Measurements from ENCODE around the gene GET3. TPM values are rescaled to one million over a fixed set of nuclear protein-coding genes. Genes with fewer than 3 reads are reported as not detected.

Gene GET3
- total and polyA plus RNA-seq, 4 donors = 22.8 to 44.1 (median 27.2) TPM

DNA sequence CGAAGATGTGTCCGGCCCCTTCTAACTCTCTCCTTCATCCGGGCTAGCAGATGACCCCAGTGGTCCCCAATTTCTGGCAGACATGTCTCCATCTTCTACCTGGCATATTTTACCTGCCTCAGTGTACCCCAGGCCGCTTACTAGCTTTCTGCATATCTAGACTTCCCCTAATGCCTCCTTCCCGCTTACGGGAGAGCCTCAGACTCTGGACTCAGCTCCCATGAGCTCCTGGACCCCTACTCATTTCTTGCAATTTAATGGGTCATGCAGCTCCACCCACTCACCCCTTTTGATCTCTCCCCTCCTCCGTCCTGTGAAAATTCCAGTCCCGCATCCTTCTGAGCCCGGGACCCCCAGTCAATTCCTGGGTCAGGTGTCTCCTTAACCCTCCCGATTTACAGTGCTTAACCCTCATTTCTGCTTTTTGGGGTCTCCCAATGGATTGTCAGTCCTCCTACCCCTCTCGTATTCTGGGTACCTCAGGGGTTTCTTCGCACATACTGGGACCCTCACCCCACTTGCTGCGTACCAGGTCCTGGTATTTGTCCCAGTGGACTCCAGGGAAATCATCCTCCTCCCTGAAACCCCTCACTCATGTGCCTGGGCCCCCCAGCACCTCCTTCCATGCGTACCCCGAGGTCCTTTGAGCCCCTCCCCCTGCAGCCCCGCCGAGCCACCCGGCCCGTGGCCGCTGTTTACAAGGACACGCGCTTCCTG is 53.5 kb downstream of the GET3 start:
- Histone ChIP-seq H3K27ac (ENCODE audit: low read depth in 1 of 2, low read length in 2 of 2) (peak overlapping the region; percentile 98 to 99), H3K36me3 (ENCODE audit: control insufficient read depth in 4 of 4, insufficient read depth in 3 of 4, low read depth in 1 of 4, low read length in 3 of 4) (no peaks in the 10 kb centered on the region), H3K4me3 (ENCODE audit: low read depth in 1 of 3, low read length in 3 of 3) (peak overlapping the region; percentile 58 to 82 (median 62)), H3K9me3 (ENCODE audit: control insufficient read depth in 4 of 4, low read length in 3 of 4) (no peaks in the 10 kb centered on the region), H3K4me1 (ENCODE audit: control insufficient read depth in 4 of 4, insufficient read depth in 4 of 4, low read length in 3 of 4) (peaks cover 4 to 29% (median 21%) of the 10 kb centered on the region in 4 donors), H3K27me3 (ENCODE audit: control insufficient read depth in 4 of 4, insufficient read depth in 4 of 4, low read length in 3 of 4) (no peaks in the 10 kb centered on the region), H3K9ac (ENCODE audit: low read depth in 1 of 2, low read length in 2 of 2) (peak overlapping the region; percentile 53 to 97)
- no peak for DNase-seq (ENCODE audit: low spot score)
- TF ChIP-seq ZBTB33 (IDR thresholded peaks at IDR 0.05) = no peak
- TF ChIP-seq RXRA (IDR thresholded peaks at IDR 0.05) = peak; percentile 39 to 47
- TF ChIP-seq NR2F2 (IDR thresholded peaks at IDR 0.05) = peak; percentile 27
- no peak for TF ChIP-seq RAD21 (IDR thresholded peaks at IDR 0.05)
- TF ChIP-seq MAX (IDR thresholded peaks at IDR 0.05) = peak; percentile 95
- TF ChIP-seq, protein P1, sequence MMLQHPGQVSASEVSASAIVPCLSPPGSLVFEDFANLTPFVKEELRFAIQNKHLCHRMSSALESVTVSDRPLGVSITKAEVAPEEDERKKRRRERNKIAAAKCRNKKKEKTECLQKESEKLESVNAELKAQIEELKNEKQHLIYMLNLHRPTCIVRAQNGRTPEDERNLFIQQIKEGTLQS (IDR thresholded peaks at IDR 0.05) = no peak
- TF ChIP-seq JUND (IDR thresholded peaks at IDR 0.05) = no peak
- no peak for TF ChIP-seq SP1 (IDR thresholded peaks at IDR 0.05)
- TF ChIP-seq YY1 (IDR thresholded peaks at IDR 0.05) = no peak
- no peak for TF ChIP-seq HNF4G (IDR thresholded peaks at IDR 0.05)
- TF ChIP-seq HNF4A (conservative IDR thresholded peaks at IDR 0.05) = no peak
- no peak for TF ChIP-seq GABPA (IDR thresholded peaks at IDR 0.05 in 1 of 2, conservative IDR thresholded peaks at IDR 0.05 in 1 of 2)
- TF ChIP-seq FOXA2 (IDR thresholded peaks at IDR 0.05) = no peak
- TF ChIP-seq TAF1 (conservative IDR thresholded peaks at IDR 0.05) = no peak
- no peak for TF ChIP-seq REST (IDR thresholded peaks at IDR 0.05)
- TF ChIP-seq, protein P2, sequence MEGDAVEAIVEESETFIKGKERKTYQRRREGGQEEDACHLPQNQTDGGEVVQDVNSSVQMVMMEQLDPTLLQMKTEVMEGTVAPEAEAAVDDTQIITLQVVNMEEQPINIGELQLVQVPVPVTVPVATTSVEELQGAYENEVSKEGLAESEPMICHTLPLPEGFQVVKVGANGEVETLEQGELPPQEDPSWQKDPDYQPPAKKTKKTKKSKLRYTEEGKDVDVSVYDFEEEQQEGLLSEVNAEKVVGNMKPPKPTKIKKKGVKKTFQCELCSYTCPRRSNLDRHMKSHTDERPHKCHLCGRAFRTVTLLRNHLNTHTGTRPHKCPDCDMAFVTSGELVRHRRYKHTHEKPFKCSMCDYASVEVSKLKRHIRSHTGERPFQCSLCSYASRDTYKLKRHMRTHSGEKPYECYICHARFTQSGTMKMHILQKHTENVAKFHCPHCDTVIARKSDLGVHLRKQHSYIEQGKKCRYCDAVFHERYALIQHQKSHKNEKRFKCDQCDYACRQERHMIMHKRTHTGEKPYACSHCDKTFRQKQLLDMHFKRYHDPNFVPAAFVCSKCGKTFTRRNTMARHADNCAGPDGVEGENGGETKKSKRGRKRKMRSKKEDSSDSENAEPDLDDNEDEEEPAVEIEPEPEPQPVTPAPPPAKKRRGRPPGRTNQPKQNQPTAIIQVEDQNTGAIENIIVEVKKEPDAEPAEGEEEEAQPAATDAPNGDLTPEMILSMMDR (IDR thresholded peaks at IDR 0.05; ENCODE audit: low read depth, low read length, missing input control) = no peak
- no peak for TF ChIP-seq EGR1 (IDR thresholded peaks at IDR 0.05; ENCODE audit: low read depth in 2 of 2)
- peak; percentile 97 for TF ChIP-seq FOXA1 (IDR thresholded peaks at IDR 0.05)
- 1% methylated on average over 22 of the region's 22 CpGs for WGBS

Data from liver (tissue), 9 donors.